Endodermal cell (in vitro differentiated cells): Measurements from ENCODE around the gene FKBP6. TPM values are rescaled to one million over a fixed set of nuclear protein-coding genes. Genes with fewer than 3 reads are reported as not detected.

Experiments used
- DNase-seq: peaks from one replicate; pipeline ENCODE4 v3.0.0-alpha.2; 2017
- H3K27ac ChIP-seq: 2 replicates; pipeline ENCODE4 v1.5.1; 2013; ENCODE audit warnings: mild to moderate bottlenecking, low read depth, low read length, moderate library complexity
- H3K27me3 ChIP-seq: 2 replicates; pipeline ENCODE4 v1.6.1; 2013; ENCODE audit warnings: mild to moderate bottlenecking, low read length, moderate library complexity; ENCODE audit not compliant: insufficient read depth, control insufficient read depth, poor library complexity, severe bottlenecking
- H3K36me3 ChIP-seq: 2 replicates; pipeline ENCODE4 v1.7.0; 2013; ENCODE audit warnings: mild to moderate bottlenecking, low read length, moderate library complexity; ENCODE audit not compliant: control insufficient read depth, insufficient read depth
- H3K4me1 ChIP-seq: one replicate; pipeline ENCODE4 v1.7.0; 2013; ENCODE audit warnings: low read length; ENCODE audit not compliant: control insufficient read depth, insufficient read depth
- H3K4me3 ChIP-seq: 2 replicates; pipeline ENCODE4 v1.5.1; 2013; ENCODE audit warnings: mild to moderate bottlenecking, low read length, moderate library complexity
- H3K9ac ChIP-seq: 2 replicates; pipeline ENCODE4 v1.6.1; 2013; ENCODE audit warnings: mild to moderate bottlenecking, low read length, moderate library complexity; ENCODE audit not compliant: poor library complexity, severe bottlenecking; ENCODE audit errors: extremely low read depth
- H3K9me3 ChIP-seq: 2 replicates; pipeline ENCODE4 v1.6.1; 2013; ENCODE audit warnings: mild to moderate bottlenecking, low read length, moderate library complexity; ENCODE audit not compliant: control insufficient read depth
- H3K27ac Mint-ChIP-seq: 2 replicates; pipeline ENCODE4 v1.8.0; 2020; ENCODE audit warnings: mixed read lengths
- H3K27me3 Mint-ChIP-seq: 2 replicates; pipeline ENCODE4 v1.8.0; 2021; ENCODE audit warnings: mild to moderate bottlenecking, mixed read lengths; ENCODE audit not compliant: insufficient read depth
- H3K36me3 Mint-ChIP-seq: 2 replicates; pipeline ENCODE4 v1.8.0; 2020; ENCODE audit warnings: low read depth, mixed read lengths
- H3K4me1 Mint-ChIP-seq: 2 replicates; pipeline ENCODE4 v1.8.0; 2020; ENCODE audit warnings: mixed read lengths
- H3K4me3 Mint-ChIP-seq: 2 replicates; pipeline ENCODE4 v1.8.0; 2020; ENCODE audit warnings: mild to moderate bottlenecking, moderate library complexity, mixed read lengths
- H3K9me3 Mint-ChIP-seq: 2 replicates; pipeline ENCODE4 v1.8.0; 2020; ENCODE audit warnings: mild to moderate bottlenecking, mixed read lengths
- WGBS, 2 experiments: methylation state at CpG; one replicate each; pipeline versions ENCODE4 v1.1.5 to v1.1.7; 2013; ENCODE audit warnings: missing lambda C conversion rate in 2 of 2, mixed read lengths in 1 of 2; ENCODE audit not compliant: insufficient coverage in 1 of 2, insufficient read length in 1 of 2; 5-methylcytosine and 5-hydroxymethylcytosine counted together
- total RNA-seq, 2 donors: library from RNA; stranded (reverse); fragmentation: NEBNext Ultra II Directional in 1 of 2; extraction: Animal tissue kit (Norgen Biotek cat#: 25700) in 1 of 2; gene quantifications; 2 replicates in 1 of 2; 3 replicates in 1 of 2; pipeline ENCODE4 v1.2.1, GENCODE V29; 2021
- TF ChIP-seq, protein P1 (sequence below): fragments of 200-600 bp; sonication (generic); conservative IDR thresholded peaks from 2 replicates; pipeline ENCODE4 v1.5.0; 2021; ENCODE audit warnings: antibody characterized with exemption, mild to moderate bottlenecking

FKBP6 gene
- total RNA-seq, 2 donors from 2014 or later: not detected

DNA sequence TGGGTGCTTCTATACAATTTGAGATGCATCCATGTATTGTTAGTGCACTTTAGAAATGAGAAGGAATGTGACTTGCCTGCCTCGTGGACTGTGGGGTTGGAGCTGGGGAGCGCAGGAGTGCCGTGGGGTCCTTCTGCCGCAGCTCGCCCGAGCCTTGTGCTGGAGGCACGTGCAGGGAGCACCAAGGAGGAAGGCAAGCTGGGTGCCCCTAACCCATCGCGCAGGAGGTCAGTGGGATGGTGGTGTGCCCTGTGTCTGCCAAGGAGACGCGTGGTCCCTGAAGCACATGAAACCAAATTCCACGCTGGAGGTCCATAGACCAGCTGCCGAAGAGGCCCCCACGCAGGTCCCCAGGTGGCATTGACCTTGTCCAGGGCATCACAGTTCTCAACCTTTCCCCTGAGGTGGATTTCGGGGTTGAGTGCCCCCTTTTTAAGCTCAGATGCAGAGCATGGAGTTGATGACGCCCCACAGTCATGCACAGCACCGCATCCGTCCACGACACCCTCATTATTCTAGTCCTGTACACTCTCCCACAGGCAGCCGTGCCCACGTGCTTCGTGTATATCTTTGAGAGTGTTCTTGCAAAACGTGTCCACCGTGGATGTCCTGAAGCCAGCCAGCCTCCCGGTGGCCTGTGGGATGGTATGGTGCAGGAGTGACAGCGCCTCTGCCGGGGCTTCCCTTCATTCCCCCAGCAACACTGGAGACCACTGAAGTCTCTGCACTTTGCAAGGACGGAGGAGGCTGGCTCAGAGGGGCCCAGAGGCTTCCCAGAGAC is 35.5 kb downstream of the FKBP6 start:
- H3K27ac Mint-ChIP-seq: no peak overlapping the region
- no peak overlapping the region for H3K27ac ChIP-seq
- H3K4me1 ChIP-seq: no peaks in the 10 kb centered on the region
- H3K9me3 ChIP-seq: no peaks in the 10 kb centered on the region
- no peaks in the 10 kb centered on the region for H3K27me3 Mint-ChIP-seq
- TF ChIP-seq, protein P1, sequence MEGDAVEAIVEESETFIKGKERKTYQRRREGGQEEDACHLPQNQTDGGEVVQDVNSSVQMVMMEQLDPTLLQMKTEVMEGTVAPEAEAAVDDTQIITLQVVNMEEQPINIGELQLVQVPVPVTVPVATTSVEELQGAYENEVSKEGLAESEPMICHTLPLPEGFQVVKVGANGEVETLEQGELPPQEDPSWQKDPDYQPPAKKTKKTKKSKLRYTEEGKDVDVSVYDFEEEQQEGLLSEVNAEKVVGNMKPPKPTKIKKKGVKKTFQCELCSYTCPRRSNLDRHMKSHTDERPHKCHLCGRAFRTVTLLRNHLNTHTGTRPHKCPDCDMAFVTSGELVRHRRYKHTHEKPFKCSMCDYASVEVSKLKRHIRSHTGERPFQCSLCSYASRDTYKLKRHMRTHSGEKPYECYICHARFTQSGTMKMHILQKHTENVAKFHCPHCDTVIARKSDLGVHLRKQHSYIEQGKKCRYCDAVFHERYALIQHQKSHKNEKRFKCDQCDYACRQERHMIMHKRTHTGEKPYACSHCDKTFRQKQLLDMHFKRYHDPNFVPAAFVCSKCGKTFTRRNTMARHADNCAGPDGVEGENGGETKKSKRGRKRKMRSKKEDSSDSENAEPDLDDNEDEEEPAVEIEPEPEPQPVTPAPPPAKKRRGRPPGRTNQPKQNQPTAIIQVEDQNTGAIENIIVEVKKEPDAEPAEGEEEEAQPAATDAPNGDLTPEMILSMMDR: no peak
- no peak overlapping the region for H3K4me3 Mint-ChIP-seq
- H3K36me3 ChIP-seq: no peaks in the 10 kb centered on the region
- DNase-seq: no peak
- H3K27me3 ChIP-seq: no peaks in the 10 kb centered on the region
- peaks cover 3% of the 10 kb centered on the region for H3K9me3 Mint-ChIP-seq
- H3K4me3 ChIP-seq: no peak overlapping the region
- H3K4me1 Mint-ChIP-seq: peaks cover 1% of the 10 kb centered on the region
- WGBS, 2 experiments: 91 to 94% methylated on average over 19 to 28 of the region's 28 CpGs
- H3K9ac ChIP-seq: no peak overlapping the region
- H3K36me3 Mint-ChIP-seq: no peaks in the 10 kb centered on the region

DNA sequence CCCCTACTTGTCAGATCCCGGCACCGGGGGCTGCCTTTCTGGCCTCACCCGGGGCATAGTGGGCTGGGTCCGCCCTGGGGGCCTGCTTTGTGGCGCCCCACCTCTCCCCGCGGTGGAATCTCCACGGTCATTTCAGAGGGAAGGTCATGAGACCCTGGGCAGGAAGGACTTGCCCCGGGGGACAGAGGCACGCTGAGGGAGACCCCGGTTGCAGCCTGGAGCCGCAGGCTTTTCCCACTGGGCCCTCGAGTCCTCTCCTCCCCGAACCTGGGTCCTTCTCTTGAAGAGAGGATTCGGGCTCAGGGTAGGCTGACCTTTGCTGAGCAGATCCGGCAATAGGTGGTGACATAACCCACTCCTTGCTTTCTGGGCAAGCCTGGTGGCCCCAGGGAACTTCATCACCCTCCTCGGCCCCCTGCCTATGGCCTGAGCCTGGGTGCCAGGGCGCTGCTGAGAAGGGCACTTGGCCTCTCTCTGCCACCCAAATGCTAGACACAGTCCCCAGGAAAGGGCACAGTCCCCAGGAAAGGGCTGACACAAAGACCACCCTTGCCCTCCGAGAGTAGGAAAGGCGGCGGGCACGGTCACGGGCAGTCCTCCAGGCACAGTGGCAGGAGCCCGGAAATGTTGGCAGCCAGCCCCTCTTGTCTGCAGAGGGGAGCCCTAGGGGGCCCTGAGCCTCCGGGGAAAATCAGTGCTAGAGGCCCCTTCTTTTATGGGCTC is 36.2 kb downstream of the FKBP6 start:
- no peak overlapping the region for H3K4me3 ChIP-seq
- no peaks in the 10 kb centered on the region for H3K4me1 Mint-ChIP-seq
- no peaks in the 10 kb centered on the region for H3K4me1 ChIP-seq
- DNase-seq: peak; percentile 44
- no peaks in the 10 kb centered on the region for H3K36me3 ChIP-seq
- H3K27me3 ChIP-seq: no peaks in the 10 kb centered on the region
- no peak overlapping the region for H3K27ac ChIP-seq
- no peaks in the 10 kb centered on the region for H3K9me3 ChIP-seq
- H3K9me3 Mint-ChIP-seq: peaks cover 3% of the 10 kb centered on the region
- 90 to 91% methylated on average over 14 to 25 of the region's 25 CpGs for WGBS, 2 experiments
- no peaks in the 10 kb centered on the region for H3K36me3 Mint-ChIP-seq
- H3K27ac Mint-ChIP-seq: no peak overlapping the region
- no peak overlapping the region for H3K4me3 Mint-ChIP-seq
- TF ChIP-seq, protein P1: no peak
- no peak overlapping the region for H3K9ac ChIP-seq
- H3K27me3 Mint-ChIP-seq: no peaks in the 10 kb centered on the region

DNA sequence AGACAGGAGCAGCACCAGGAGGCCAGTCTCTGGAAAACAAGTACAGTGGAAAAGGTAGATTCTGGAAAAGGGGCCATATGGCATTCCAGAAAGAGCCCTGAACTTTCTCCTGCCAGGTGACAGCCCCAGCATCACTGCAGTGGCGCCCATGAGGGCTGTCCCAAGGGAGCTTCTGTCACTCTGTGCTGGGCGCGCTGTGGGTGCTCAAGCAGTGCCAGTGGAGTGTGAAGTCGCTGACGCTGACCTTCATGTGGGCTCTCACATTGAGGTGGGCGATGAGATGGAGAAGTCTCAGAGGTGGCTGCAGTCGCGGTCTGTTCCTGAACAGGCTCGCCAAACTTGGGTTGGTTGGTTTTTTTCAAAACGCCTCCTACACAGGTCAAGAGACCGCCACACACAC is 38.2 kb downstream of the FKBP6 start:
- no peaks in the 10 kb centered on the region for H3K36me3 ChIP-seq
- no peaks in the 10 kb centered on the region for H3K9me3 ChIP-seq
- no peak overlapping the region for H3K27ac ChIP-seq
- H3K4me3 ChIP-seq: no peak overlapping the region
- TF ChIP-seq, protein P1: no peak
- no peaks in the 10 kb centered on the region for H3K4me1 ChIP-seq
- no peaks in the 10 kb centered on the region for H3K9me3 Mint-ChIP-seq
- H3K9ac ChIP-seq: no peak overlapping the region
- H3K36me3 Mint-ChIP-seq: no peaks in the 10 kb centered on the region
- no peak overlapping the region for H3K27ac Mint-ChIP-seq
- H3K4me3 Mint-ChIP-seq: no peak overlapping the region
- H3K27me3 Mint-ChIP-seq: no peaks in the 10 kb centered on the region
- H3K27me3 ChIP-seq: no peaks in the 10 kb centered on the region
- no peaks in the 10 kb centered on the region for H3K4me1 Mint-ChIP-seq
- 92 to 93% methylated on average over 10 to 11 of the region's 11 CpGs for WGBS, 2 experiments
- no peak for DNase-seq
